Measurements from ENCODE around the gene CAPRIN2. TPM values are rescaled to one million over a fixed set of nuclear protein-coding genes. Genes with fewer than 3 reads are reported as not detected.

CAPRIN2 gene
- total RNA-seq, 1 experiment from 2014 or later: 29.5 TPM

DNA sequence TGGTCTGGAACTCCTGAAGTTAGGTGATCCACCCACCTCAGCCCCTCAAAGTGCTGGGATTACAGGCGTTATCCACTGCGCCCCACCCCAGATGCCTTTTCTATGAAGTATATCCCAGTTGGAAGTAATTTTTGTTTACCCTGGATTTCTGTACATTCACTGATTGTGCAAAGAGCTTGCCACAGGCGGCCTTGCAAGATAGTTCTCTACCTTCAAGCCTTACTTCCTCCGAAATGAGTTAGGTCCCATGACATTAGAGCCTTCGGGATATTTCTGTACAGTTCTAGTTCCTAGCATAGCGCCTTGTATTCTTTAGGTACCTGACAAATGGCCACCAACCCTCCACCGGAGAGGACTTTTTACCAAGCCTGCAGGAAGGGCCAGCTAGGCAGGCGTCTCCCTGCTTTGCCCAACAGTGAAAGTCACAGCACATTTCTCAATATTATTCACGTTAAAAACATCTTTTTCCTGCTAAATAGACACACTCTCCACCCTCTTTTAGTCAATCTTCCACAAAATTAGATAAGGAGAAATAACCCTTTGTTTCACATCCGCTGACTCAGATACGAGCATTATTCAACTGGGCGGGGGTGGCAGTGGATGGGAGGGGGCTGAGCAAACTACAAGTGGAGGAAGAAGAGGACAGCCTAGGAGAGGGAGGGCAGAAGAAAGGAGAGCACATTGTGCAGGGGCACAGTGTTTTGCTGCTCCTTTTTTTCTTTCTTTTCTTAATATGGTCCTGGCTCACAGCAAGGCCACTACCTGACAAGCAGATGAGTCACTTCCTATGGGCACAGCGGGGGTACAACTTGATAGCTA, 40.0 kb upstream of the CAPRIN2 start:
- Histone ChIP-seq H3K4me2 (peak overlapping the region; percentile 79), H3K36me3 (ENCODE audit: low read depth) (peaks cover 6% of the 10 kb centered on the region), H3K9me2 (ENCODE audit: insufficient read depth) (no peaks in the 10 kb centered on the region), H3K27me3 (ENCODE audit: insufficient read depth, low read depth) (no peaks in the 10 kb centered on the region), H3K4me1 (replicated peaks; ENCODE audit: insufficient read depth) (peaks cover 59% of the 10 kb centered on the region), H3K9me3 (ENCODE audit: insufficient read depth, low read depth) (no peaks in the 10 kb centered on the region), H3K4me3 (peak overlapping the region; percentile 82), H3K79me2 (ENCODE audit: low read depth) (peaks cover 26% of the 10 kb centered on the region), H3K27ac (peak overlapping the region; percentile 94), H2AFZ (no peak overlapping the region), H3F3A (ENCODE audit: insufficient read depth, low read depth) (peaks cover 59% of the 10 kb centered on the region), H4K20me1 (ENCODE audit: insufficient read depth) (no peaks in the 10 kb centered on the region)
- CTCF ChIA-PET: interaction anchor here (0.6 to 0.7 kb wide), 3 partner anchors 11 to 131 kb away, joined by 3 to 5 read pairs (median 3); no protein-coding TSS in a partner anchor
- intact Hi-C loops (cut with micrococcal nuclease; ENCODE audit: unreplicated experiment): loop anchor here (1.0 kb wide), 1 partner anchor 40 kb away; the partner anchor contains the start of gene CAPRIN2
- TSS peak; percentile 46 for BruUV-seq (replicated peaks)
- peak; percentile 77 to 95 for DNase-seq
- TF ChIP-seq, protein P1, sequence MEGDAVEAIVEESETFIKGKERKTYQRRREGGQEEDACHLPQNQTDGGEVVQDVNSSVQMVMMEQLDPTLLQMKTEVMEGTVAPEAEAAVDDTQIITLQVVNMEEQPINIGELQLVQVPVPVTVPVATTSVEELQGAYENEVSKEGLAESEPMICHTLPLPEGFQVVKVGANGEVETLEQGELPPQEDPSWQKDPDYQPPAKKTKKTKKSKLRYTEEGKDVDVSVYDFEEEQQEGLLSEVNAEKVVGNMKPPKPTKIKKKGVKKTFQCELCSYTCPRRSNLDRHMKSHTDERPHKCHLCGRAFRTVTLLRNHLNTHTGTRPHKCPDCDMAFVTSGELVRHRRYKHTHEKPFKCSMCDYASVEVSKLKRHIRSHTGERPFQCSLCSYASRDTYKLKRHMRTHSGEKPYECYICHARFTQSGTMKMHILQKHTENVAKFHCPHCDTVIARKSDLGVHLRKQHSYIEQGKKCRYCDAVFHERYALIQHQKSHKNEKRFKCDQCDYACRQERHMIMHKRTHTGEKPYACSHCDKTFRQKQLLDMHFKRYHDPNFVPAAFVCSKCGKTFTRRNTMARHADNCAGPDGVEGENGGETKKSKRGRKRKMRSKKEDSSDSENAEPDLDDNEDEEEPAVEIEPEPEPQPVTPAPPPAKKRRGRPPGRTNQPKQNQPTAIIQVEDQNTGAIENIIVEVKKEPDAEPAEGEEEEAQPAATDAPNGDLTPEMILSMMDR (conservative IDR thresholded peaks at IDR 0.05): no peak
- no peak for TF ChIP-seq EZH2 (IDR thresholded peaks at IDR 0.05; ENCODE audit: low read depth)
- POLR2A ChIA-PET (ENCODE audit: unreplicated experiment): interaction anchor here (0.5 to 1.3 kb wide), 6 partner anchors 41 to 1553 kb away, joined by 4 to 13 read pairs (median 6); no protein-coding TSS in a partner anchor

DNA sequence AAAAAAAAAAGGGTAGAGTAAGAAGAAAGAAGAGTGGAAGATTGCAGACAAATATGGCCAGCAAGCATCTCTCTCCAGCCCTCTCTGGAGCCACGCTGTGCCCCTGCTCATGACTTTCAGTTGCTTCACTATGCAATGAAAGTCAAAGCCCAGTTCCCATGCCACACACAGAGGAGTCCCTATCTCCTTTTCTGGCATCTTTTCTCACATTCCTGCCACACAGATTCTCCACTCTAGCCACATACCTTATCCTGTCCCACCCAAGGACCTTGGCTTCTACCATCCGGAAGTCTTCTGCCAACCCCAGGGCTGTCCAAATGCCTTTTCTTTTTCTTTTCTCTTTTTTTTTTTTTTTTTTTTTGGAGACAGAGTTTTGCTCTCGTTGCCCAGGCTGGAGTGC, 39.3 kb upstream of the CAPRIN2 start:
- DNase-seq: peak; percentile 25 to 56
- intact Hi-C loops (cut with micrococcal nuclease; ENCODE audit: unreplicated experiment): no loop called here
- Histone ChIP-seq H3K4me1 (replicated peaks; ENCODE audit: insufficient read depth) (peaks cover 59% of the 10 kb centered on the region), H3K79me2 (ENCODE audit: low read depth) (peaks cover 26% of the 10 kb centered on the region), H3K27ac (peak overlapping the region; percentile 94), H3K4me2 (peak overlapping the region; percentile 79), H3K9me2 (ENCODE audit: insufficient read depth) (no peaks in the 10 kb centered on the region), H3K36me3 (ENCODE audit: low read depth) (peaks cover 2% of the 10 kb centered on the region; the same call in 1 of the 2 replicates), H3K4me3 (peak overlapping the region; percentile 82), H3K27me3 (ENCODE audit: insufficient read depth, low read depth) (no peaks in the 10 kb centered on the region), H4K20me1 (ENCODE audit: insufficient read depth) (no peaks in the 10 kb centered on the region), H3F3A (ENCODE audit: insufficient read depth, low read depth) (peaks cover 59% of the 10 kb centered on the region), H2AFZ (no peak overlapping the region), H3K9me3 (ENCODE audit: insufficient read depth, low read depth) (no peaks in the 10 kb centered on the region)
- TF ChIP-seq, protein P1 (conservative IDR thresholded peaks at IDR 0.05): no peak
- no peak for TF ChIP-seq EZH2 (IDR thresholded peaks at IDR 0.05; ENCODE audit: low read depth)
- BruUV-seq (replicated peaks): no TSS peak
- ChIA-PET POLR2A (ENCODE audit: unreplicated experiment) (no interaction called here), CTCF (interaction anchor here (0.7 kb wide), 1 partner anchor 38 kb away, joined by 5 read pairs; no protein-coding TSS in a partner anchor)

DNA sequence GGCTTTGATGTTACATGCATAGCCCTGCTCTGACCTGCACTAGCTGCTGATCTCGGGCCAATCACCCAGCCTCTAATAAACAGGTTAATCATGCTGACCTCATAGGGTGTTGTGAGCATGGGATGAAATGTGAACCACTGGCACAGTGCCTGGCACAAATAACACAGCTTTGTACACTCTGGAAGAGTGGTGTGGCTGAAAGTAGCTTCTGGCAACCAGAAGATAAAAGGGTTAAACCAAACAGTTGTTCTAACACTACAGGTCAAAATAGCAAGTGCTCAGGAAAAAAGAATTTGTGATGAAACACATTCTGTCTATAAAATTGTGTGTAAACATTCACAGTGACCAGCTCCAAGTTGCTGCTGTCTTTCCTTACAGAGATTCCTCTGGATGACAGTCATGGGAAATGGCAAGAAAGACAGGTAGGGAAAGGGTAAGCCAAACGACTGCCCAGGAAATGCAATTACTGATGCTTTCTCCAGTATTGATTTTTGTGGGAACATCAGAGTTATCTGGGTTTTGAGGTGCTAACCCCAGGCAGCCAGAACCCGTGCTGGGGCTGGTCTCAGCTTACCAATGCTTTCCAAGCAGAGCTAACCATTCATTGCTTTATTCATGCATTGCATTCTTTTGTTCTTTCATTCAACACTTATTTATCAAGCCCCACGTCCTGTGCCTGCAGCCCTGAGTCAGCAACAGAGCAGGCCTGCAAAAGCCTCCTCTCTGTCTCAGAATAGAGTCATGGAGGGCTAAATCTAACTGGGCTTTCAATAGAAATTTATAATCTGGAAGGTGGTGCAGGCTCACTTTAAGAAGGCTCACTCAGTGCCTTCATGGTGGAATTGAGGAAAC, 38.1 kb upstream of the CAPRIN2 start:
- Histone ChIP-seq H3K4me3 (peak overlapping the region; percentile 82; the same call in 1 of the 2 replicates), H4K20me1 (ENCODE audit: insufficient read depth) (no peaks in the 10 kb centered on the region), H3K36me3 (ENCODE audit: low read depth) (0 out of 2 replicates have a peak, but pooled peaks cover 5% of the 10 kb centered on the region), H3K9me3 (ENCODE audit: insufficient read depth, low read depth) (no peaks in the 10 kb centered on the region), H3F3A (ENCODE audit: insufficient read depth, low read depth) (peaks cover 55% of the 10 kb centered on the region), H3K9me2 (ENCODE audit: insufficient read depth) (no peaks in the 10 kb centered on the region), H3K27me3 (ENCODE audit: insufficient read depth, low read depth) (no peaks in the 10 kb centered on the region), H2AFZ (no peak overlapping the region; the same call in 1 of the 2 replicates), H3K4me1 (replicated peaks; ENCODE audit: insufficient read depth) (peaks cover 50% of the 10 kb centered on the region), H3K79me2 (ENCODE audit: low read depth) (peaks cover 18% of the 10 kb centered on the region; the same call in 1 of the 2 replicates), H3K4me2 (peak overlapping the region; percentile 79), H3K27ac (peak overlapping the region; percentile 94)
- ChIA-PET CTCF (interaction anchor here (0.6 to 1.1 kb wide), 3 partner anchors 14 to 38 kb away, joined by 3 to 11 read pairs (median 11); no protein-coding TSS in a partner anchor), POLR2A (ENCODE audit: unreplicated experiment) (interaction anchor here (0.5 to 1.0 kb wide), 3 partner anchors 13 to 83 kb away, joined by 3 read pairs; no protein-coding TSS in a partner anchor)
- BruUV-seq (replicated peaks): no TSS peak
- peak in 1 of 2 experiments; percentile 96 for DNase-seq
- TF ChIP-seq EZH2 (IDR thresholded peaks at IDR 0.05; ENCODE audit: low read depth): no peak
- TF ChIP-seq, protein P1 (conservative IDR thresholded peaks at IDR 0.05): no peak
- intact Hi-C loops (cut with micrococcal nuclease; ENCODE audit: unreplicated experiment): no loop called here
